HepG2 (cell line): ENCODE data around the gene PLSCR4. TPM values are rescaled to one million over a fixed set of nuclear protein-coding genes. Genes with fewer than 3 reads are reported as not detected.

Experiments
- polyA plus RNA-seq, 8 experiments: library from polyadenylated mRNA; depleted of rRNA in 3 of 8; stranded (reverse) in 7 of 8; unstranded in 1 of 8; fragments of >200 nt; fragmentation: Illumina TruSeq in 4 of 8; extraction: Trizol in 4 of 8; gene quantifications; 2 replicates each; pipeline versions ENCODE4 v1.2.1 to v1.2.3, GENCODE V29; 2011 to 2016; ENCODE audit warnings: low read depth in 4 of 8, missing spikeins in 1 of 8, mixed read lengths in 1 of 8; ENCODE audit not compliant: insufficient read depth in 1 of 8
- total RNA-seq, 5 experiments: library from RNA; depleted of rRNA; stranded (reverse); fragments of >200 nt; fragmentation: Illumina TruSeq; extraction: Trizol; gene quantifications; 2 replicates each; pipeline ENCODE4 v1.2.3, GENCODE V29; 2016; ENCODE audit warnings: low read depth in 1 of 5

The PLSCR4 gene
- total and polyA plus RNA-seq, 2 of the 13 experiments (the other 11 are each of a cell fraction or from before 2014, with no cell fraction given): 1.5 to 59.0 TPM

Other genes with a start within 250 kb of the PLSCR4 start
- 65.4 and 107 TPM in 2 replicates for gene PLOD2, start 89.9 kb downstream of the PLSCR4 start, total RNA-seq (2016; rRNA removed; fragmentation: Illumina TruSeq; extraction: Trizol)
- gene PLOD2, start 89.9 kb downstream of the PLSCR4 start, polyA plus RNA-seq (2011; rRNA removed): 117 and 161 TPM in 2 replicates
- not detected in 2 replicates for gene PLSCR2, start 218.5 kb upstream of the PLSCR4 start, total RNA-seq (2016; rRNA removed; fragmentation: Illumina TruSeq; extraction: Trizol)
- not detected in 2 replicates for gene PLSCR2, start 218.5 kb upstream of the PLSCR4 start, polyA plus RNA-seq (2011; rRNA removed)